WI38 (cell line): ENCODE results near the gene VSX1.

ENCODE experiments used
- H3K4me3 ChIP-seq: 2 replicates; pipeline ENCODE4 v1.5.1; 2011; ENCODE audit warnings: low read depth, mild to moderate bottlenecking, control low read depth, low read length
- CTCF ChIP-seq: IDR thresholded peaks from 2 replicates; pipeline ENCODE4 v1.5.1; 2012; ENCODE audit warnings: low read depth, mild to moderate bottlenecking, control low read depth, low read length

The VSX1 gene

GRCh38 chr20:25072226-25072811 is 9.6 kb downstream of the VSX1 start:
- TF ChIP-seq CTCF: no peak
- H3K4me3 ChIP-seq: no peak overlapping the region

- no peak overlapping the region for H3K4me3 ChIP-seq
- no peak for TF ChIP-seq CTCF
Observed at GRCh38 chr20:25071734-25072133, 10.2 kb downstream of the VSX1 start.

GRCh38 chr20:25070821-25071473 is 11.0 kb downstream of the VSX1 start:
- no peak for TF ChIP-seq CTCF
- no peak overlapping the region for H3K4me3 ChIP-seq

GRCh38 chr20:25067102-25067987 is 14.6 kb downstream of the VSX1 start:
- no peak overlapping the region for H3K4me3 ChIP-seq
- no peak for TF ChIP-seq CTCF

- TF ChIP-seq CTCF: no peak
- H3K4me3 ChIP-seq: no peak overlapping the region
Observed at GRCh38 chr20:25066386-25066785, 15.6 kb downstream of the VSX1 start.

GRCh38 chr20:25065625-25066338 is 16.2 kb downstream of the VSX1 start:
- H3K4me3 ChIP-seq: no peak overlapping the region
- peak; percentile 62 for TF ChIP-seq CTCF
